Measurements from ENCODE around the gene DSCAM.

The DSCAM gene

GRCh38 chr21:40863839-40864238 lies 16.9 kb upstream of the DSCAM start:
- TF ChIP-seq, protein P1, sequence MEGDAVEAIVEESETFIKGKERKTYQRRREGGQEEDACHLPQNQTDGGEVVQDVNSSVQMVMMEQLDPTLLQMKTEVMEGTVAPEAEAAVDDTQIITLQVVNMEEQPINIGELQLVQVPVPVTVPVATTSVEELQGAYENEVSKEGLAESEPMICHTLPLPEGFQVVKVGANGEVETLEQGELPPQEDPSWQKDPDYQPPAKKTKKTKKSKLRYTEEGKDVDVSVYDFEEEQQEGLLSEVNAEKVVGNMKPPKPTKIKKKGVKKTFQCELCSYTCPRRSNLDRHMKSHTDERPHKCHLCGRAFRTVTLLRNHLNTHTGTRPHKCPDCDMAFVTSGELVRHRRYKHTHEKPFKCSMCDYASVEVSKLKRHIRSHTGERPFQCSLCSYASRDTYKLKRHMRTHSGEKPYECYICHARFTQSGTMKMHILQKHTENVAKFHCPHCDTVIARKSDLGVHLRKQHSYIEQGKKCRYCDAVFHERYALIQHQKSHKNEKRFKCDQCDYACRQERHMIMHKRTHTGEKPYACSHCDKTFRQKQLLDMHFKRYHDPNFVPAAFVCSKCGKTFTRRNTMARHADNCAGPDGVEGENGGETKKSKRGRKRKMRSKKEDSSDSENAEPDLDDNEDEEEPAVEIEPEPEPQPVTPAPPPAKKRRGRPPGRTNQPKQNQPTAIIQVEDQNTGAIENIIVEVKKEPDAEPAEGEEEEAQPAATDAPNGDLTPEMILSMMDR (IDR thresholded peaks at IDR 0.05; ENCODE audit: control insufficient read depth, insufficient read depth, low read depth, low read length, missing control alignments) = no peak
- no peak for DNase-seq (ENCODE audit: low read depth)
- H3K4me3 ChIP-seq (ENCODE audit: control insufficient read depth, low read depth, low read length) = no peak overlapping the region

GRCh38 chr21:40858517-40858916 lies 11.6 kb upstream of the DSCAM start:
- TF ChIP-seq, protein P1 (IDR thresholded peaks at IDR 0.05; ENCODE audit: control insufficient read depth, insufficient read depth, low read depth, low read length, missing control alignments) = no peak
- no peak overlapping the region for H3K4me3 ChIP-seq (ENCODE audit: control insufficient read depth, low read depth, low read length)
- no peak for DNase-seq (ENCODE audit: low read depth)

GRCh38 chr21:40853956-40854688 lies 7.2 kb upstream of the DSCAM start:
- no peak overlapping the region for H3K4me3 ChIP-seq (ENCODE audit: control insufficient read depth, low read depth, low read length)
- TF ChIP-seq, protein P1 (IDR thresholded peaks at IDR 0.05; ENCODE audit: control insufficient read depth, insufficient read depth, low read depth, low read length, missing control alignments) = no peak
- DNase-seq (ENCODE audit: low read depth) = no peak

DNA sequence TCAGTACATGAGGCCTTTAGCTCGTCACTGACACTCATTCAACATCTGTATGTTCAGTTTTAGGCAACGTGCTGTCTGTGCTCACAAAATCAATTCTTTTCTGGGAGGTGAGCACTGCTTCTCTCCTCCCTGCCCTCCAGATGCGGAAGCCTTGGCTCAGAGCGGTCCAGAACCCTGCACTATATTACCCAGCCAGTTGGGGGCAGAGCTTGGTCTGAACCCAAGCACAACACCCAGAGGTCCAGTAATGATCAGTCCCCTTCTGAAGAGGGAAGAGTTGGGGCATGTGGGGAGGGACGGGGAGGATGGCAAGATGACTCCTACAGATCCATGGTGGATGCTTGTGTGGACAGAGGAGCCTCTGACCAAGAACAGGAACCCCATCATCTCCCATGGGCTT lies 5.6 kb upstream of the DSCAM start:
- no peak for DNase-seq (ENCODE audit: low read depth)
- TF ChIP-seq, protein P1 (IDR thresholded peaks at IDR 0.05; ENCODE audit: control insufficient read depth, insufficient read depth, low read depth, low read length, missing control alignments) = no peak
- H3K4me3 ChIP-seq (ENCODE audit: control insufficient read depth, low read depth, low read length) = no peak overlapping the region

DNA sequence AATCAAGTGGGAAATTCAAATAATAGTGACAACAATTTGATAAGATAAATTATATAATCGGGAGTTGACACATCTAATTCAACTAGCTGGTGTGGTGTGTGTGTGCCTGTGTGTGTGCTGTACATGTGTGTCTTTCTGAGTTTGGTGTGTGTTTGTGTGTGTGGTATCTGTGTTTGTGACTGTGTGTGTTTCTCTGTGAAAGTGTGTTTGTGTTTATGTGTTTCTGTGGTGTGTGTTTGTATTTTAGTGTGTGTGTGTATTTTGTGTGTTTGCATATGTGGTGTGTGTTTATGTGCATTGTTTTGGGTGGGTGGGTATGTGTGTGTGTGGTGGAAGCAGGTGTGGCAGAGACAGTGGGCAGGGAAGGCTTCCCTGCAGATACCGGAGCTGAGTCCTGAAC lies 4.8 kb upstream of the DSCAM start:
- H3K4me3 ChIP-seq (ENCODE audit: control insufficient read depth, low read depth, low read length) = no peak overlapping the region
- no peak for DNase-seq (ENCODE audit: low read depth)
- TF ChIP-seq, protein P1 (IDR thresholded peaks at IDR 0.05; ENCODE audit: control insufficient read depth, insufficient read depth, low read depth, low read length, missing control alignments) = no peak

DNA sequence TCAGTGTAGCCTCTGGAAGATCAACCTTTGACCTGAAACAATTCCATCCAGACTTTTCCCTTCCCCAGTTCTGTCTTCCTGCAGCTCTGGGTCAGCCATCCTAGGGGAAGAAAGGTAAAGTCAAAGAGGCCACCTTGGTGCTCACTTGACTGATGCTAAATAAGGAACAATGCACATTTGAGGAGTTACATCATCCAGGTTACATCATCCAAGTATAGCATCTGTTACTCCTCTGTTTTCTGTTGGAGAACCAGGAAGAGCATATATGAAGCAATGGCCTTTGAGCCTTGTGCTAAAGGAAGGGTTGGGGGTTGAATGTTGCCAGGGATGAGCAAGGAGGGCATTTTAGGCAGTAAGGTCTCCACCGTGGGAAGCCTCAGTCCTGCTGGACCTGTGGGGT lies 3.1 kb upstream of the DSCAM start:
- TF ChIP-seq, protein P1 (IDR thresholded peaks at IDR 0.05; ENCODE audit: control insufficient read depth, insufficient read depth, low read depth, low read length, missing control alignments) = no peak
- DNase-seq (ENCODE audit: low read depth) = no peak
- no peak overlapping the region for H3K4me3 ChIP-seq (ENCODE audit: control insufficient read depth, low read depth, low read length)
